ENCODE data around the gene DLX4. TPM values are rescaled to one million over a fixed set of nuclear protein-coding genes. Genes with fewer than 3 reads are reported as not detected.

The DLX4 gene
- 0.53 and 1.4 TPM in 2 replicates for total RNA-seq (2014; rRNA removed; shearing (Covaris generic))

GRCh38 chr17:49969134-49969759 lies at the start of gene DLX4:
TSS of gene DLX4 (plus strand) at chr17:49969190. CDS start at chr17:49969469, 279 bp downstream.

GRCh38 chr17:49995055-49995738 lies 26.2 kb downstream of the DLX4 start, which contains the start of gene DLX3:
TSS of gene DLX3 (minus strand) at chr17:49995224. CDS start at chr17:49994998, 226 bp downstream.

Small RNAs within 50 kb of the gene (small RNA-seq; reads per million reads assigned to genes)
- not detected for gene RNU6-1313P

Other genes starting within 250 kb of the DLX4 start
- 0.98 and 3.4 TPM in 2 replicates for gene FAM117A, start 205.1 kb upstream of the DLX4 start, total RNA-seq (2014; rRNA removed; shearing (Covaris generic))
- 44.1 and 47.9 TPM in 2 replicates for gene KAT7, start 180.5 kb upstream of the DLX4 start, total RNA-seq (2014; rRNA removed; shearing (Covaris generic))
- 1.2 TPM in 1 of 2 replicates, not detected in the other for gene TAC4, start 121.1 kb upstream of the DLX4 start, total RNA-seq (2014; rRNA removed; shearing (Covaris generic))
- not detected in 2 replicates for gene DLX3, start 26.0 kb downstream of the DLX4 start, total RNA-seq (2014; rRNA removed; shearing (Covaris generic))
- 360 and 393 TPM in 2 replicates for gene ITGA3, start 86.9 kb downstream of the DLX4 start, total RNA-seq (2014; rRNA removed; shearing (Covaris generic))
- 9.6 and 14.0 TPM in 2 replicates for gene PDK2, start 126.2 kb downstream of the DLX4 start, total RNA-seq (2014; rRNA removed; shearing (Covaris generic))
- gene SAMD14, start 161.0 kb downstream of the DLX4 start, total RNA-seq (2014; rRNA removed; shearing (Covaris generic)), result 0.87 and 2.8 TPM in 2 replicates
- gene PPP1R9B, start 181.5 kb downstream of the DLX4 start, total RNA-seq (2014; rRNA removed; shearing (Covaris generic)), result 46.2 and 52.8 TPM in 2 replicates
- gene SGCA, start 196.8 kb downstream of the DLX4 start, total RNA-seq (2014; rRNA removed; shearing (Covaris generic)), result not detected in 2 replicates
- 0.30 and 0.45 TPM in 2 replicates for gene COL1A1, start 232.4 kb downstream of the DLX4 start, total RNA-seq (2014; rRNA removed; shearing (Covaris generic))

Measured in A375 (cell line).